Tibial nerve (tissue), 4 donors: ENCODE data around the gene FADS2.

Experiments
- EP300 ChIP-seq, 2 donors: sonication (generic); formaldehyde crosslinking; IDR thresholded peaks; one replicate each; pipeline ENCODE4 v1.6.1; 2017; ENCODE audit warnings: antibody characterized with exemption in 2 of 2, mild to moderate bottlenecking in 1 of 2
- POLR2A ChIP-seq, 2 donors: fragments of 450-650 bp; IDR thresholded peaks; one replicate each; pipeline ENCODE4 v1.6.1; 2017; ENCODE audit warnings: antibody characterized with exemption in 2 of 2, mild to moderate bottlenecking in 2 of 2, moderate library complexity in 2 of 2
- TF ChIP-seq, protein P1 (sequence below), 5 experiments: fragments of 200-600 bp in 3 of 5; fragments of 450-650 bp in 2 of 5; sonication (generic) in 3 of 5; IDR thresholded peaks; one replicate each; pipeline ENCODE4 v1.5.1; 2016 to 2019; ENCODE audit warnings: antibody characterized with exemption in 5 of 5, mild to moderate bottlenecking in 3 of 5, moderate library complexity in 2 of 5

DNA sequence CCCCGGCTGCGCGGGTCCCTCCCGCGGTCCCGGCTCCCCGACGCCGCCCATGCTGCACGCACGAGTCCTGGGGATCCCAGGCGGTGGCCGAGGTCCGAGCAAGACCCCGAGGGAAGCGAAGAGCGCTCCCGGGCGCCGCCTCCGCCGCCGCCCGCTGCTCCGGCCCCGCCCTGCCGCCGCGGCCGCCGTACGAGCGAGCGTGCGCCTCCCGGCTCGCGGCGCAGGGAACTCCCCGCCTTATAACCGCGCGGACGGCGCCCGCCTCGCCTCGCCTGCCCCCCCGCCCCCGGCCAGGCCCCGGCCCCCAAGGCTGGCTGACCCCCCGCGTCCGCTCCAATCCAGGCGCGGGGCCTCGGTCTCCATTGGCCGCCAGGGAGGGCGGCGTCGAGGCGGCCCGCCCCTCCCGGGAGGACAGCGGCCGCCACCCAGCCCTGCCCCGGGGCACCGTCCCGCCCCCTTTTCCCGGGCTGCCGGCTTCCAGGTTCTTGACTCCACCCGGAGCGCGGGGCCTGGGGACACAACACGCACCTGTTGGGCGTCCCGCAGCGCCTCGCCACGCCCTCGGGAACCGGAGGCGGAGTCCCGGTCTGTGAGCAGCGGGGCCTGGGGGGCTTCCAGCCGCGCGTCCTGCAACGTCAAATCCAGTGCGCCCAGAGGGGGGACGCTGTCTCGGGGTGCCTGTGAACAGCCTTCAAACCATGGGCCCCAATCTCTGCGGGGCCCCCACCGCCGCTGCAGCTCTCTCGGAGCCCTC, 63.4 kb downstream of the FADS2 start, which contains the start of gene FADS3:
- TF ChIP-seq EP300 (IDR thresholded peaks at IDR 0.05), result peak in 1 of 2 donors; percentile 63
- TF ChIP-seq, protein P1, sequence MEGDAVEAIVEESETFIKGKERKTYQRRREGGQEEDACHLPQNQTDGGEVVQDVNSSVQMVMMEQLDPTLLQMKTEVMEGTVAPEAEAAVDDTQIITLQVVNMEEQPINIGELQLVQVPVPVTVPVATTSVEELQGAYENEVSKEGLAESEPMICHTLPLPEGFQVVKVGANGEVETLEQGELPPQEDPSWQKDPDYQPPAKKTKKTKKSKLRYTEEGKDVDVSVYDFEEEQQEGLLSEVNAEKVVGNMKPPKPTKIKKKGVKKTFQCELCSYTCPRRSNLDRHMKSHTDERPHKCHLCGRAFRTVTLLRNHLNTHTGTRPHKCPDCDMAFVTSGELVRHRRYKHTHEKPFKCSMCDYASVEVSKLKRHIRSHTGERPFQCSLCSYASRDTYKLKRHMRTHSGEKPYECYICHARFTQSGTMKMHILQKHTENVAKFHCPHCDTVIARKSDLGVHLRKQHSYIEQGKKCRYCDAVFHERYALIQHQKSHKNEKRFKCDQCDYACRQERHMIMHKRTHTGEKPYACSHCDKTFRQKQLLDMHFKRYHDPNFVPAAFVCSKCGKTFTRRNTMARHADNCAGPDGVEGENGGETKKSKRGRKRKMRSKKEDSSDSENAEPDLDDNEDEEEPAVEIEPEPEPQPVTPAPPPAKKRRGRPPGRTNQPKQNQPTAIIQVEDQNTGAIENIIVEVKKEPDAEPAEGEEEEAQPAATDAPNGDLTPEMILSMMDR (IDR thresholded peaks at IDR 0.05), result no peak
- TF ChIP-seq POLR2A (IDR thresholded peaks at IDR 0.05), result peak; percentile 65 to 85
